HG02588 (cell line): ENCODE measurements around the gene KRTAP1-5.
"Not testable (repeated sequence)": the region's sequence is repeated elsewhere in the genome, so short reads cannot be mapped to it uniquely, and the experiment has no call there.

Experiments used
- ATAC-seq: cut with Tn5 transposase; IDR thresholded peaks from one replicate; pipeline ENCODE4 v1.9.1; 2021; ENCODE audit warnings: mild to moderate bottlenecking, moderate library complexity; ENCODE audit not compliant: unreplicated experiment

KRTAP1-5 gene

GRCh38 chr17:41009301-41009760 lies 17.7 kb downstream of the KRTAP1-5 start:
- ATAC-seq = no peak

DNA sequence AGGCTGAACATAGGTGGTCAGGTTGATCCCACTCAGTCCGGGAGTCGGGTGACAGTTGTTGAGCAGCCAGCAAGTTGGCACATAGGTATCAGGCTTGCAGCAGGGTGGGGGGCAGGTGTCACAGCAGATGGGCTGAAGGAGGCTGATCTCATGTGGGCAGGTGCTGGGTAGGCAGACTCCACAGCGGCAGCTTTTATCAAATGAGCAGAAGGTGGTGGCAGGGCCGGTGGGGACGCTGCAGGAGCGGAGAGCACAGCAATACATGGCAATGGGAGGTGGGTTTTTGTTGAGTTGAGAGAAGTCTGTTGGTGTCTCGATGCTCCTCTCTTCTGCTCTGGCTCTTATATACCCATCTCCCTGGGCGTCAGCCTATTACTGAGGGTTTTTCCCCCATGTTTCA lies 18.2 kb downstream of the KRTAP1-5 start, which contains the start of gene KRTAP3-1:
Gene KRTAP3-1 (minus strand): TSS at position 318 of the 400 bp plus-strand sequence. CDS start 54 bp downstream, at position 264.
- no peak for ATAC-seq

DNA sequence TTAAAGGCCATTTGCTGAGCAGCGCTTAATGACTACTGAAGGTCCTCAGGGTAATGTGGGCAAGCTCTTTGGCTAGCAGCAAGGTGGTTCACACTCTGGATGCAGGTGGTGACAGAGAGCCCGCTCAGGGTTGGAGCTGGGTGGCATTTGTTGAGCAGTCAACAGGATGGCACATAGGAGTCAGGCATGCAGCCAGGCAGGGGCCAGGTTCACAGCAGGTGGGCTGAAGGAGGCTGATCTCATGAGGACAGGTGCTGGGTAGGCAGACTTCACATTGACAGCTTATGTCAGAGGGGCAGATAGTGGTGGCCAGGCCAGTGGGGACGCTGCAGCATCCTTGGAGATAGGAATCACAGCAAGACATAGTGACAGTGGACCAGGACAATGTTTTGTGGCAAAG lies 22.6 kb downstream of the KRTAP1-5 start:
- ATAC-seq = no peak

DNA sequence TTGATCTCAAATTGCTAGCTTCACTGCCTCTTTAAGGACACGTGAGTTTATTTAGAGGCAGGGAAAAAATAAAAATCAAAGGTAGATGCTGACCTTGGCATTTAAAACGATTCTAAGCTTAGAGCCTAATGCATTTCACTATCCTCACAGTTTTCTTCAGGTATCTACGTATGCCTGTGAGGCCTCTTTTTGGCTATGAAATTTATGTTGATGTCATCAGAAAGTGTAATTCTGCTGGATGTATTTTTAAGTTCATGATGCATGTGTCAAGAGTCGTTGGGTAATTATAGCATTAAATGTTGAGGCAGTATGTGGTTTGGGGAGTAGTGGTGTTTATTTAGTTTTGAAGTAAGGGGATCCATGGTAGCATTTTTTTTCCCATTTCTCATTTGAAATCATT lies 23.1 kb downstream of the KRTAP1-5 start:
- ATAC-seq = no peak

GRCh38 chr17:41002814-41003213 lies 24.2 kb downstream of the KRTAP1-5 start:
- ATAC-seq = no peak

GRCh38 chr17:41001795-41002194 lies 25.2 kb downstream of the KRTAP1-5 start:
- no peak for ATAC-seq

DNA sequence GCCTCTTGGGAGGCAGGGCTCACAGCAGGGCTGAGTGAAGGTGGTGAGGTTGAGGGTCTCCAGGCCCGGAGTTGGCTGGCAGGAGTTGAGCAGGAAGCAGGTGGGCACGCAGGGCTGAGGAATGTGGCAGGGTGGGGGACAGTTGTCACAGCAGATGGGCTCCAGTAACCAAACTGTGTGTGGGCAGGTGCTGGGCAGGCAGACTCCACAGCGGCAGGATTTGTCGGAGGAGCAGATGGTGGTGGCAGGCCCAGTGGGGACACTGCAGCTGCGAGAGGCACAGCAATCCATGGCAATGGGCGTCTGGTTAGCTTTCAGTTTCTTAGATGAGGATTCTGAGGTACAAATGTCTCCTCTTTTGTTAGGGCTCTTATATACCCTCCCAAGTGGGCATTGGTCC lies 27.4 kb downstream of the KRTAP1-5 start, which contains the start of gene KRTAP3-2:
Gene KRTAP3-2 (minus strand): TSS at position 344 of the 400 bp plus-strand sequence. CDS start 53 bp downstream, at position 291.
- ATAC-seq = not testable (repeated sequence)

DNA sequence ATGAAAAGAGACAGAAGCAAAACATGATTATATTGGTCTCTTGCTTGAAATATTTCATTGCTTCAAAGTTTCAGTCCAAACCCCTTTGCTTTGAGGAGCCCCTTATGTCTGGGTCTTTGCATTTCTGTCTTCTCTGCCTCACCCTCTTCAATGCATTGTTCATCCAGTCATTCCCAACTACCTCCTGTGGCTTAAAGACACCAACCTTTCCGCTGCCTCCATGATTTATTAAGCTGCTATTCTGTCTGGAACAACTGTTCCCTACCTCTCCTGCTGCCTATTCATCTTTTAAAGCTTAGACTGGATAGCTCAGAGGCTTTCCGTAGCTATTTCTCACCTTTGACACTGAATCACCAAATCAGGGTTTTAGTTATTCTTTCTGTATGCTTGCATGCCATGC lies 29.6 kb downstream of the KRTAP1-5 start:
- ATAC-seq = no peak

DNA sequence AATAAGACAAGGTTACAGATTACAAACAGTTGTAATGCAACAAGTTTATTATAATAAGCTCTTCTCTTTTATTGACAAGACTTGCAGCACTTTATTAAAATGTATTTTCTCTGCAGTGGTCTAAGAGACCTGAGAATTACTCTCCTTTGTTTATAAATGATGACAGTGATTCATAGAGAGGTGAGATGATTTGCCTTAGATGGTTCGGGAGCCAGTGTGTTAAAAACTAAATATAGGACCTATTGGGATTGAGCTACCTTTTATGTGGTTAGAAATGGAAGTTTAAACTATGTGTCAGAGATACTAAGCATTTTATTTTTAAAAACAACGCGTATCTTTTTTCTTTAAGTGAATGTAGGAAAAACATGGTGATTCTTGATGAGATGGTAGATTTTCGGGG lies 30.2 kb downstream of the KRTAP1-5 start:
- no peak for ATAC-seq

GRCh38 chr17:40995116-40995515 lies 31.9 kb downstream of the KRTAP1-5 start:
- ATAC-seq = no peak

- ATAC-seq = no peak
These were observed 33.2 kb downstream of the KRTAP1-5 start, which contains the start of gene KRTAP3-3 for GRCh38 chr17:40993839-40994238. Gene KRTAP3-3, minus strand, starts transcription at chr17:40994164. Its CDS starts 67 bp downstream, at chr17:40994097.

DNA sequence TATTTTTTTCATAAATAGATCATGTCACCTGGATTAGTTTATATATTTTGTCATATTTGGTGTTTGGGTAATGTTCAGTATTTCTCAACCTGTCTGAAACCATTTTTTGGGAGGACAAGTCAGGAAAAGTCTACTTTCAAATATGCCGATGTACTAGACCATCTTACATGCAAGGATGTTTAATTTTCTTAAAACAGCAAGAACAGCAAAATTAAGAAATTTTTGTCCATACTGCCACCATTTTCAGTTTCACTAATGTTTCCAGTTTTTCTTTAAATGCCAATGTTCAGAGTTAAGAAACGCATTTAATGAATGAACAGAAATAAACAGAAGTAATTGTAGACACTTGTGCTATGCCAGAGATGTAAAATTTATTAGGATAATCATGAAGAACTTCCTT lies 33.9 kb downstream of the KRTAP1-5 start:
- no peak for ATAC-seq

GRCh38 chr17:40992666-40993065 lies 34.3 kb downstream of the KRTAP1-5 start:
- no peak for ATAC-seq

DNA sequence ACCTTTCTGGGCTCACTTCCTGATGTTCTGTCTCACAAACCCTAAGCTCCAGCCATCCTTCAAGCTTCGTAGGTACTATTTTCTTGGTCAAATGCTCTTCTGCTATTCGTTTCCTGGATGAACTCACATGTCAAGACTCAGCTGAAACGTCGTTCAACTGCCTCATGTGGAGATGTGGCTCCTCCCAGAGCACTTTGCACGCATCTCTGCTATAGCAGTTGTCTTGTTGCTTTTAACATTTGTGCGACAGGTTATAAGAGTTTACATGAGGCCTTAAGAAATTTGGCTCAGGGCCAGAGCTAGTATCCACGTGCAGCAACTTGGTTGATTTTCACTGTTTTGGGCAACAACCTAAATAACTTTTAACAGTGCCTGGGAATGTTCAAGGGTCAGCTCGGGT lies 40.1 kb downstream of the KRTAP1-5 start:
- ATAC-seq = no peak

DNA sequence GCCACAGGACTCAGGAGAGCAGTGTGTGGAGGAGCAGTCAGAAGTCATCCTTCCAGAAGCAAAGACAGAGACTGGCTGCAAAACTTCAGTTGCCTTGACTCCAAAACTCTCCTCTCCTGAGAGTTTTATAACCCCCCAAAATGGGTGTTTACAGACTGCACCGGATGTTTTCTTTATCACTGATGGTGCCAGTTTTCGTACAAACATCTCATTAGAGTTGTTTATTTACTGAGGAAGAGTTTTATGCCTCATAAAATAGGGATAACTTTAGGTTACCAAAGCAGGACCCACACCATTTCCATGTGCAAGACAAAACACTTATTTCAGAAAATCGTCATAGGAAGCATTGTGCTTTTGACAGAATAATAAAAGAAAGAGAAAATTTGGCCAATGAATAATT lies 42.8 kb downstream of the KRTAP1-5 start, which contains the start of gene KRT40:
Gene KRT40 (minus strand): TSS at position 101 of the 400 bp plus-strand sequence. CDS start 53 bp downstream, at position 48.
- ATAC-seq = no peak

GRCh38 chr17:40981115-40981514 lies 45.9 kb downstream of the KRTAP1-5 start:
- ATAC-seq = no peak

- ATAC-seq = no peak
These were observed 46.4 kb downstream of the KRTAP1-5 start for GRCh38 chr17:40980596-40980995.

- ATAC-seq = no peak
These were observed 46.9 kb downstream of the KRTAP1-5 start for GRCh38 chr17:40980117-40980516.

DNA sequence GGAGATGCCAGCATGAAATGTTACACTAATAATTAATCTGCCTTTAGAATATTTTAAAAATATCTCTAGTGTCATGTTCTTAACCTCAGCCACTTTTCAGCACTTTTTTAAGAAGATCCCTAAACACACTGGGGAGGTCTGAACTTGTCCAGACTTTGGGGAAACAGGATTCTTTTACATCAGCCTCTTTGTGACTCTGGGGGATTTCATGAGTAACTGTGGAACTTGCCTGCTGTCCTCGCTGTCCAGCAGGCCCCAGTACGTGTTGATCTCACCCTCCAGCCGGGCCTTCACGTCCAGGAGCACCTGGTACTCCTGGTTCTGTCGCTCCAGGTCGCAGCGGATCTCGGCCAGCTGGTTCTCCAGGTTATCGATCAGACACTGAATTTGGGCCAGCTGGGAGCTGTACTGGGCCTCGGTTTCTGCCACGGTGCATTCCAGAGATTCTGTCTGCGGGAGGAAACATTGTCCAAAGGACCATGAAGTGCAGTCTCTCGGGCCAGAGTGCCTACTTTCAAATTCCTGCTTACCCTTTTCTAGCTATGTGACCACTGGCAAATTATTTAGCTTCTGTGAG lies 48.3 kb downstream of the KRTAP1-5 start:
- ATAC-seq = no peak
